IMR-90 (cell line): ENCODE data around the gene MAML2. TPM values are rescaled to one million over a fixed set of nuclear protein-coding genes. Genes with fewer than 3 reads are reported as not detected.

Experiments used
- ATAC-seq: fragments of 200-7000 bp; cut with Tn5 transposase; 2 replicates; pipeline ENCODE4 v1.9.1; 2020; ENCODE audit warnings: low read depth, mild to moderate bottlenecking, moderate library complexity
- BruUV-seq: library from RNA; stranded (reverse); fragments of 400-500 nt; replicated peaks from 2 replicates; lab custom pipeline; 2021; lab: Mats Ljungman, UMichigan
- CTCF ChIA-PET: fragments of 300-600 bp; formaldehyde crosslinking; extraction: SDS; loops from one replicate; lab custom pipeline; 2021; ENCODE audit warnings: antibody characterized with exemption; lab: Yijun Ruan, JAX
- POLR2A ChIA-PET: fragments of 300-600 bp; sonication (Branson Sonifier 250); formaldehyde crosslinking; loops from one replicate; lab custom pipeline; 2022; ENCODE audit warnings: antibody characterized with exemption; ENCODE audit not compliant: unreplicated experiment; lab: Charles Lee
- DNase-seq: peaks from one replicate; pipeline ENCODE4 v3.0.0; 2013
- H2AFZ ChIP-seq: replicated peaks from 2 replicates; pipeline ENCODE3; 2013; ENCODE audit warnings: low read length, mild to moderate bottlenecking; ENCODE audit not compliant: poor library complexity
- H2AK5ac ChIP-seq: 2 replicates; pipeline ENCODE4 v1.6.1; 2013; ENCODE audit warnings: low read depth, low read length, inconsistent platforms
- H2AK9ac ChIP-seq: replicated peaks from 2 replicates; pipeline ENCODE3; 2013; ENCODE audit warnings: mild to moderate bottlenecking, low read depth, low read length, moderate library complexity; ENCODE audit not compliant: poor library complexity
- H2BK120ac ChIP-seq: 2 replicates; pipeline ENCODE4 v1.6.1; 2013; ENCODE audit warnings: low read depth, low read length, inconsistent platforms
- H2BK15ac ChIP-seq: 3 replicates; pipeline ENCODE4 v1.6.1; 2013; ENCODE audit warnings: low read depth, low read length, inconsistent platforms
- H2BK20ac ChIP-seq: 2 replicates; pipeline ENCODE4 v1.6.1; 2013; ENCODE audit warnings: low read depth, mild to moderate bottlenecking, inconsistent platforms, low read length, moderate library complexity
- H2BK5ac ChIP-seq: 2 replicates; pipeline ENCODE4 v1.6.1; 2013; ENCODE audit warnings: mild to moderate bottlenecking, low read depth, low read length, inconsistent platforms; ENCODE audit not compliant: poor library complexity, severe bottlenecking
- H3K14ac ChIP-seq: replicated peaks from 2 replicates; pipeline ENCODE4 v1.6.1; 2013; ENCODE audit warnings: low read depth, low read length, inconsistent platforms
- H3K18ac ChIP-seq: 2 replicates; pipeline ENCODE4 v1.6.1; 2013; ENCODE audit warnings: low read depth, low read length, control low read depth
- H3K23ac ChIP-seq: 2 replicates; pipeline ENCODE4 v1.6.1; 2013; ENCODE audit warnings: low read depth, low read length, inconsistent platforms
- H3K27ac ChIP-seq: 2 replicates; pipeline ENCODE4 v1.5.1; 2013; ENCODE audit warnings: mild to moderate bottlenecking, control low read depth, low read length; ENCODE audit not compliant: insufficient read depth
- H3K27me3 ChIP-seq: 2 replicates; pipeline ENCODE4 v1.6.1; 2013; ENCODE audit warnings: low read length; ENCODE audit not compliant: control insufficient read depth, insufficient read depth
- H3K36me3 ChIP-seq: 2 replicates; pipeline ENCODE4 v1.6.1; 2013; ENCODE audit warnings: low read length, mixed read lengths; ENCODE audit not compliant: control insufficient read depth, insufficient read depth
- H3K4ac ChIP-seq: 2 replicates; pipeline ENCODE4 v1.6.1; 2013; ENCODE audit warnings: low read depth, low read length, inconsistent platforms
- H3K4me1 ChIP-seq: 2 replicates; pipeline ENCODE4 v1.6.1; 2013; ENCODE audit warnings: low read length, mixed read lengths; ENCODE audit not compliant: control insufficient read depth, insufficient read depth
- H3K4me2 ChIP-seq: 2 replicates; pipeline ENCODE4 v1.6.1; 2013; ENCODE audit warnings: low read depth, mild to moderate bottlenecking, control low read depth, low read length, moderate library complexity
- H3K4me3 ChIP-seq: 2 replicates; pipeline ENCODE4 v1.5.1; 2013; ENCODE audit warnings: low read depth, mild to moderate bottlenecking, control low read depth, low read length, moderate library complexity; ENCODE audit not compliant: insufficient read depth
- H3K56ac ChIP-seq: 2 replicates; pipeline ENCODE4 v1.6.1; 2013; ENCODE audit warnings: low read length, inconsistent platforms; ENCODE audit not compliant: insufficient read depth; ENCODE audit errors: extremely low read depth
- H3K79me1 ChIP-seq, 2 experiments: 2 replicates each; pipeline ENCODE4 v1.6.1; 2013; ENCODE audit warnings: low read length in 2 of 2, inconsistent platforms in 1 of 2, low read depth in 1 of 2
- H3K9ac ChIP-seq: 2 replicates; pipeline ENCODE4 v1.6.1; 2013; ENCODE audit warnings: low read depth, low read length, control low read depth
- H3K9me1 ChIP-seq: 2 replicates; pipeline ENCODE4 v1.6.1; 2013; ENCODE audit warnings: low read length, inconsistent platforms; ENCODE audit not compliant: insufficient read depth
- H3K9me3 ChIP-seq: 2 replicates; pipeline ENCODE4 v1.6.1; 2013; ENCODE audit warnings: low read length; ENCODE audit not compliant: control insufficient read depth, insufficient read depth
- H4K20me1 ChIP-seq: 2 replicates; pipeline ENCODE4 v1.6.1; 2013; ENCODE audit warnings: low read length, inconsistent platforms; ENCODE audit not compliant: insufficient read depth
- H4K5ac ChIP-seq: 2 replicates; pipeline ENCODE4 v1.6.1; 2013; ENCODE audit warnings: mild to moderate bottlenecking, low read depth, low read length, control low read depth
- H4K8ac ChIP-seq, 2 experiments: 2 replicates each; pipeline ENCODE4 v1.6.1; 2013; ENCODE audit warnings: low read depth in 2 of 2, low read length in 2 of 2, control low read depth in 1 of 2, inconsistent platforms in 1 of 2
- H4K91ac ChIP-seq: 2 replicates; pipeline ENCODE4 v1.6.1; 2013; ENCODE audit warnings: low read depth, low read length, inconsistent platforms; ENCODE audit not compliant: insufficient read depth
- BHLHE40 ChIP-seq: fragments of 150-350 bp; IDR thresholded peaks from 2 replicates; pipeline ENCODE4 v1.6.1; 2016; ENCODE audit warnings: mild to moderate bottlenecking, low read depth, low read length
- CHD1 ChIP-seq: IDR thresholded peaks from 2 replicates; pipeline ENCODE4 v1.6.1; 2012; ENCODE audit warnings: low read depth, low read length, improper control_type of control experiment
- FOS ChIP-seq: fragments of 150-350 bp; IDR thresholded peaks from 2 replicates; pipeline ENCODE4 v1.6.1; 2016; ENCODE audit warnings: low read depth, low read length
- MAFK ChIP-seq: IDR thresholded peaks from 2 replicates; pipeline ENCODE4 v1.6.1; 2012; ENCODE audit warnings: low read depth, low read length, improper control_type of control experiment
- MAZ ChIP-seq: IDR thresholded peaks from 2 replicates; pipeline ENCODE4 v1.6.1; 2012; ENCODE audit warnings: low read depth, mild to moderate bottlenecking, low read length, improper control_type of control experiment, moderate library complexity, borderline replicate concordance
- NFE2L2 ChIP-seq: fragments of 150-350 bp; IDR thresholded peaks from 2 replicates; pipeline ENCODE4 v1.6.1; 2016; ENCODE audit warnings: low read depth, mild to moderate bottlenecking, low read length
- POLR2A ChIP-seq: IDR thresholded peaks from 2 replicates; pipeline ENCODE4 v1.6.1; 2012; ENCODE audit warnings: mild to moderate bottlenecking, low read depth, low read length
- RAD21 ChIP-seq: IDR thresholded peaks from 2 replicates; pipeline ENCODE4 v1.6.1; 2012; ENCODE audit warnings: low read length, improper control_type of control experiment
- RCOR1 ChIP-seq: IDR thresholded peaks from 2 replicates; pipeline ENCODE4 v1.6.1; 2012; ENCODE audit warnings: mild to moderate bottlenecking, low read length, improper control_type of control experiment; ENCODE audit not compliant: insufficient replicate concordance
- RFX5 ChIP-seq: IDR thresholded peaks from 2 replicates; pipeline ENCODE4 v1.8.0; 2012; ENCODE audit warnings: low read depth, mild to moderate bottlenecking, low read length, moderate library complexity
- SMC3 ChIP-seq: fragments of 150-350 bp; IDR thresholded peaks from 2 replicates; pipeline ENCODE4 v1.6.1; 2016; ENCODE audit warnings: low read depth, mild to moderate bottlenecking, antibody characterized with exemption, low read length, moderate library complexity
- USF2 ChIP-seq: fragments of 150-350 bp; IDR thresholded peaks from 2 replicates; pipeline ENCODE4 v1.6.1; 2017; ENCODE audit warnings: mild to moderate bottlenecking, antibody characterized with exemption, low read length, low read depth
- WGBS, 2 experiments: methylation state at CpG; one replicate each; pipeline versions ENCODE4 v1.1.5 to v1.1.7; 2013; ENCODE audit warnings: missing lambda C conversion rate in 2 of 2; ENCODE audit not compliant: insufficient read length in 1 of 2; ENCODE audit errors: extremely low coverage in 2 of 2; 5-methylcytosine and 5-hydroxymethylcytosine counted together
- dilution Hi-C: fragments of 300-500 bp; cut with HindIII; formaldehyde crosslinking; loops from one replicate; pipeline ENCODE4 v1.14.3; 2018; ENCODE audit warnings: low sequenced_read_pairs; ENCODE audit not compliant: unreplicated experiment
- in situ Hi-C: fragments of 300-500 bp; cut with MboI; formaldehyde crosslinking; loops from 3 replicates; pipeline ENCODE4 v1.14.3; 2019; ENCODE audit warnings: low sequenced_read_pairs, inconsistent platforms, mixed read lengths
- intact Hi-C: fragments of 100-400 bp; cut with micrococcal nuclease; formaldehyde crosslinking; loops from 2 replicates; pipeline ENCODE4 v1.10.0; 2022
- polyA plus RNA-seq, 3 experiments: library from polyadenylated mRNA; depleted of rRNA; stranded (reverse); fragments of >200 nt; gene quantifications; 2 replicates each; pipeline ENCODE4 v1.2.3, GENCODE V29; 2012; ENCODE audit warnings: low replicate concordance in 1 of 3
- total RNA-seq: library from RNA; depleted of rRNA; stranded (reverse); fragments of >200 nt; gene quantifications from 2 replicates; pipeline ENCODE4 v1.2.3, GENCODE V29; 2012
- TF ChIP-seq, protein P1 (sequence below): fragments of 150-350 bp; IDR thresholded peaks from 2 replicates; pipeline ENCODE4 v1.6.1; 2016; ENCODE audit warnings: low read depth, mild to moderate bottlenecking, low read length, moderate library complexity, borderline replicate concordance

Gene MAML2
- total and polyA plus RNA-seq, 2 of the 4 experiments (the other 2 are of a cell fraction), result 15.0 to 19.5 TPM

DNA sequence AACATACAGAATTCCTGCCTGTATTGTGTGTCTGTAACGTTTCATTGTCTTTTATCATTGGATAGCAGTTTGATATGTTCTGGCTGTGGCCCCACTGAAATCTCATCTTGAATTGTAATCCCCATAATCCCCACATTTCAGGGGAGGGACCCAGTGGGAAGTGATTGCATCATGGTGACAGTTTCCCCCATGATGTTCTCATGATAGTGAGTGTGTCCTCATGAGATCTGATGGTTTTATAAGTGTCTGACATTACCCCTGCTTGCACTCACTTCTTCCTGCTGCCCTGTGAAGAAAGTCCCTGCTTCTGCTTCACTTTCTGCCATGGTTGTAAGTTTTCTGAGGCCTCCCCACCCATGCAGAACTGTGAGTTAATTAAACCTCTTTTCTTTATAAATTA, 399.4 kb downstream of the MAML2 start:
- no peak overlapping the region for H3K18ac ChIP-seq
- no peak overlapping the region for H3K4me3 ChIP-seq
- H3K4ac ChIP-seq, result no peak overlapping the region
- H3K36me3 ChIP-seq, result no peaks in the 10 kb centered on the region
- H3K56ac ChIP-seq, result no peak overlapping the region
- intact Hi-C loops (no loop called here), dilution Hi-C loops (no loop called here), in situ Hi-C loops (no loop called here)
- BruUV-seq, result no TSS peak
- no peak overlapping the region for H2BK20ac ChIP-seq
- H4K5ac ChIP-seq, result no peak overlapping the region
- no CpG with 5 or more reads among the region's 1 CpG for WGBS, 2 experiments
- no peak overlapping the region for H2BK5ac ChIP-seq
- ATAC-seq (no peak), DNase-seq (no peak)
- H2AFZ ChIP-seq, result no peak overlapping the region
- no peak overlapping the region for H2AK5ac ChIP-seq
- no peaks in the 10 kb centered on the region for H3K9me1 ChIP-seq
- H3K79me1 ChIP-seq, result no peaks in the 10 kb centered on the region
- no peak overlapping the region for H2BK15ac ChIP-seq
- H2BK120ac ChIP-seq, result no peak overlapping the region
- H3K9ac ChIP-seq, result no peak overlapping the region
- H3K27ac ChIP-seq, result no peak overlapping the region
- peaks cover 9% of the 10 kb centered on the region for H3K9me3 ChIP-seq
- no peaks in the 10 kb centered on the region for H3K4me1 ChIP-seq
- no peaks in the 10 kb centered on the region for H3K27me3 ChIP-seq
- no peak overlapping the region for H3K4me2 ChIP-seq
- H4K20me1 ChIP-seq, result no peaks in the 10 kb centered on the region
- H2AK9ac ChIP-seq, result no peak overlapping the region
- H4K8ac ChIP-seq, result no peak overlapping the region
- CTCF ChIA-PET, result no interaction called here
- TF ChIP-seq, protein P1, sequence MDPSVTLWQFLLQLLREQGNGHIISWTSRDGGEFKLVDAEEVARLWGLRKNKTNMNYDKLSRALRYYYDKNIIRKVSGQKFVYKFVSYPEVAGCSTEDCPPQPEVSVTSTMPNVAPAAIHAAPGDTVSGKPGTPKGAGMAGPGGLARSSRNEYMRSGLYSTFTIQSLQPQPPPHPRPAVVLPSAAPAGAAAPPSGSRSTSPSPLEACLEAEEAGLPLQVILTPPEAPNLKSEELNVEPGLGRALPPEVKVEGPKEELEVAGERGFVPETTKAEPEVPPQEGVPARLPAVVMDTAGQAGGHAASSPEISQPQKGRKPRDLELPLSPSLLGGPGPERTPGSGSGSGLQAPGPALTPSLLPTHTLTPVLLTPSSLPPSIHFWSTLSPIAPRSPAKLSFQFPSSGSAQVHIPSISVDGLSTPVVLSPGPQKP, result no peak
- no peak for TF ChIP-seq MAFK
- no peak for TF ChIP-seq FOS
- no peak for TF ChIP-seq USF2
- TF ChIP-seq SMC3, result no peak
- no peak for TF ChIP-seq BHLHE40
- TF ChIP-seq RCOR1, result no peak
- no peak for TF ChIP-seq MAZ
- TF ChIP-seq RFX5, result no peak
- TF ChIP-seq POLR2A, result no peak
- no peak for TF ChIP-seq NFE2L2
- TF ChIP-seq RAD21, result no peak
- TF ChIP-seq CHD1, result no peak
- no peak overlapping the region for H3K14ac ChIP-seq
- POLR2A ChIA-PET, result no interaction called here
- H4K91ac ChIP-seq, result no peak overlapping the region
- no peak overlapping the region for H3K23ac ChIP-seq
